NCI-H2227 treated with DMSO at 0.1 percent for 48 hours (cell line): ENCODE measurements around the gene OPRM1.
"Not testable (repeated sequence)": the region's sequence is repeated elsewhere in the genome, so short reads cannot be mapped to it uniquely, and the experiment has no call there.

Experiments
- DNase-seq: peaks from one replicate; lab custom pipeline; 2025; lab: John Stamatoyannopoulos, UW

The OPRM1 gene

GRCh38 chr6:154209555-154209954 lies 170.5 kb downstream of the OPRM1 start:
- no peak for DNase-seq

GRCh38 chr6:154210678-154211077 lies 171.6 kb downstream of the OPRM1 start:
- no peak for DNase-seq

- DNase-seq = no peak
Observed at GRCh38 chr6:154213782-154214181, 174.7 kb downstream of the OPRM1 start.

GRCh38 chr6:154218301-154218700 lies 179.3 kb downstream of the OPRM1 start:
- no peak for DNase-seq

- DNase-seq = no peak
Observed at GRCh38 chr6:154218787-154219186, 179.7 kb downstream of the OPRM1 start.

- no peak for DNase-seq
Observed at GRCh38 chr6:154219250-154219649, 180.2 kb downstream of the OPRM1 start.

GRCh38 chr6:154222716-154223115 lies 183.7 kb downstream of the OPRM1 start:
- no peak for DNase-seq

- no peak for DNase-seq
Observed at GRCh38 chr6:154223296-154223695, 184.3 kb downstream of the OPRM1 start.

GRCh38 chr6:154226461-154226860 lies 187.4 kb downstream of the OPRM1 start:
- DNase-seq = no peak

GRCh38 chr6:154227862-154228520 lies 189.0 kb downstream of the OPRM1 start:
- no peak for DNase-seq

- DNase-seq = no peak
Observed at GRCh38 chr6:154228521-154228905, 189.5 kb downstream of the OPRM1 start.

GRCh38 chr6:154229786-154230185 lies 190.7 kb downstream of the OPRM1 start:
- DNase-seq = no peak

- DNase-seq = no peak
Observed at GRCh38 chr6:154230393-154230792, 191.4 kb downstream of the OPRM1 start.

GRCh38 chr6:154230910-154231595 lies 192.0 kb downstream of the OPRM1 start:
- DNase-seq = no peak

GRCh38 chr6:154232013-154232910 lies 193.2 kb downstream of the OPRM1 start:
- DNase-seq = no peak

GRCh38 chr6:154233383-154233782 lies 194.3 kb downstream of the OPRM1 start:
- DNase-seq = no peak

- no peak for DNase-seq
Observed at GRCh38 chr6:154234019-154234772, 195.2 kb downstream of the OPRM1 start.

GRCh38 chr6:154236646-154237301 lies 197.7 kb downstream of the OPRM1 start:
- no peak for DNase-seq

GRCh38 chr6:154238831-154239230 lies 199.8 kb downstream of the OPRM1 start:
- DNase-seq = no peak

- no peak for DNase-seq
Observed at GRCh38 chr6:154239392-154239791, 200.4 kb downstream of the OPRM1 start.

GRCh38 chr6:154241061-154241460 lies 202.0 kb downstream of the OPRM1 start:
- DNase-seq = not testable (repeated sequence)
